ENCODE results near the gene LRRN1.

The LRRN1 gene

GRCh38 chr3:3799173-3800079 lies at the start of gene LRRN1:
Gene LRRN1 (plus strand): TSS chr3:3799431. CDS start chr3:3844642, 45,211 bp downstream.
- DNase-seq: peak; percentile 62

GRCh38 chr3:3753416-3753815 lies 45.8 kb upstream of the LRRN1 start:
- DNase-seq: no peak

DNA sequence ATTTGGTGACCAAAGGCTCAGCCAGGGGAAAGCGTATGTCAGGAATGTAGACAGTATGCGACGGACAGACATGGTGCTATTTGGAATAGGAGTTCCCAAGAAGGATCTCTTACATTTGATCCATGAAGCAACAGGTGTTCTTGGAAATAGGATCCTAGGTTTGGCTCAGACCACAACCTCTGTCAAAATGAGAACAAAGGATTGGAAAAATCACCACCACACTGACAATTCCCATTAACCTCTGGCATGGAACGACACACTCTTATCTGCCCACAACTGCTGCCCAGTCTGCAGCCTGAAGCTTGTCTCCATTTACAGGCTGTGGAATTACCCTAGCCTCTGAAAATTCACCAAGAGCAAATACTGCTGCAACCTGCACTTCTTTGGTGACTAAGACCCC lies 33.6 kb upstream of the LRRN1 start:
- no peak for DNase-seq

DNA sequence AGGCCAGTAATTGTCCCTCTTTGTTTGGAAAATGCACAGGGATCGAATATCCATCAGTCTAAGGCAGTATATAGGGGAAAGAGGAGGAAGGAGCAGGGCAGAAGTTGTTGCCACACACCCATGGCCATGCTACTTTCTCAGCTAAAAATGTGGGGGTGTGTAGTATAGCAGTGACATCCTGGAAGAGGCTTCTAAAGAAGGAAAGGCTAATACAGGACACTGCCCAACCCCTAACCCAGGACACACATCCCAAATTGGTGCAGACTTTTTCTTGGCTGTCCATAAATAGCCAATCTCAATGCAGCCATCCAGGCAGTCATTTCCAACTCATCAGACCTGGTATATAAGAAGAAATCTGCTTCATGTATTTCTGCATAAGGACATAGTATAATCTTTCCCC lies 33.1 kb upstream of the LRRN1 start:
- no peak for DNase-seq

DNA sequence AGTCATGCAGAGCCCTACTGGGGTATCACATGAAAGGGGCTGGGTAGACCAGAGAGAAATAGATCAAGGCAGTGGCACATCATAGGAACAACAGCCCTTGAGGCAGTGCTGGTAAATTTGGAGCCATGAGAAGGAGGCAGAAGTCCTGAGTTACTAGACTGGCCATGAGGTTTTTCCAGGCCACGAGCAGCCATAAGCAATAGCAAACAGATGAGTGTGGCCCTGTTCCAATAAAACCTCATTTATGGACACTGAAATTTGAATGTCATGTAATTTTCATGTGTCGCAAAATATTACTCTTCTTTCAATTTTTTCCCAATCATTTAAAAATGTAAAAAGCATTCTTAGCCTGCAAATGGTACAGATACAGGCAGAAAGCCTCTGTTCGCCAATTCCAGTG lies 28.1 kb upstream of the LRRN1 start:
- no peak for DNase-seq

GRCh38 chr3:3771567-3771966 lies 27.7 kb upstream of the LRRN1 start:
- DNase-seq: no peak

DNA sequence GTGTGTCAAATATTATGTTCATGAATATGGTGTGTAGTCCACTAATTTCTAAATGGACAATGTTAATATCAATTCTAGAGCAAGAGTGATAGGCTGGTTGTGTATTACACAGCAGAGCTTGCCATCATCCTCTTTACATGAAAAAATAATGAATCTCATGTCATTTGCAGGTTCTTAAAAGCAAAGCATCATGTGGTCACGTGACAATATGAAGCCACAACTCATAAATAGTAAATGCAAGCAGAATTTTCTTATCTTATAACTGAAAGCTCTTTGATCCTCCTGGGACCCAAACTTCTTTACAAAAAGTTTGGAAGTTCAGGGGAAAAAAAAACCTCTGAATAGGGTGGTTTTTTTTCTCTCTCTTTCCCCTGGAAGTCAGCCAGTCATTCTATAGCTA lies 26.9 kb upstream of the LRRN1 start:
- DNase-seq: no peak

- no peak for DNase-seq
Observed at GRCh38 chr3:3772920-3773319, 26.3 kb upstream of the LRRN1 start.

DNA sequence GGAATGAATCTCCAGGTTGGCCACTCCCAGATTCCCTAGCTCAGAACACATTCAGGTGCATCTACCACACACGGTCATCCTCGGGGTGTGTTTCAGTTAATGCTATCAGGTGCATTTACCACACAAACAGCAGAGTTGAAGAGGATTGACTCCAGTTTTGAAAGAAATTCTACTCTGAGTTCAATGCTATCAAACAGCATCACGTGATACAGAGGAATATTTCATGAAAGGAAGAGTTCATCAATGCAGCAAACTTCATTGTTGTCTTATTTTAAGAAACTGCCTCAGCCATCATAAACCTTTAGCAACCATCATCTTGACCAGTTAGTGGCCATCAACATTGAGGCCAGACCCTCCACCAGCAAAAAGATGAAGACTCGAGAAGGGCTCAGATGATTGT lies 22.6 kb upstream of the LRRN1 start:
- DNase-seq: no peak

GRCh38 chr3:3778216-3778615 lies 21.0 kb upstream of the LRRN1 start:
- DNase-seq: no peak

- DNase-seq: no peak
Observed at GRCh38 chr3:3778641-3779270, 20.5 kb upstream of the LRRN1 start.

DNA sequence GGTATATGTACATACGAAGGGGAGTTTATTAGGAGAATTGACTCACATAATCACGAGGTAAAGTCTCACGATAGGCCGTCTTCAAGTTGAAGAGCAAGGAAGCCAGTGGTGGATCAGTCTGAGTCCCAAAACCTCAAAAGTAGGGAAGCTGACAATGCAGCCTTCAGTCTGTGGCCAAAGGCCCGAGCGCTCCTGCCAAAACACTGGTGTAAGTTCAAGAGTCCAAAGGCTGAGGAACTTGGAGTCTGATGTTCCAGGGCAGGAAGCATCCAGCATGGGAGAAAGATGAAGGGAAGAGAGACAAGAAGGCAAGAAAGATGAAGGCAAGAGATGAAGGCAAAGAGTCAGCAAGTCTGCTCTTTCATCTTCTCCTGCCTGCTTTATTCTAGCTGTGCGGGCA lies 16.8 kb upstream of the LRRN1 start:
- no peak for DNase-seq

- DNase-seq: no peak
Observed at GRCh38 chr3:3783210-3783609, 16.0 kb upstream of the LRRN1 start.

DNA sequence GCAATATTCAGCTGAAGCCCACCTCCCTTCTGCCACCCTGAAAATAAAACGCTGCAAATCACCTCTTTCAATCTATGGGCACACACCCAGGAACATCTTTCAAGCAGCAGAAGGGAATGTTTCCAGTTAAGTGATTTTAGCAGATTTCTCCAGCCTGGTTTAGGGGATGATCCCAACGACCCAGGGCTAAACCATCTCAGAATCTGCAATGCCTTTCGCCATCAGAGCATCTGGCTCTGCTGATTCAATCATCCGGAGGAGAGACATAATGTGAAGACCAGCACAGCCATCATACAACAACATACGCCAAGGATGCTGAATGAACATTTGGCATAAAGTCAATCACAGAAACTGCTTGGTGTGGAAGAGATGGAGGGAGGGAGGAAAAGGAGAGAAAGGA lies 15.5 kb upstream of the LRRN1 start:
- no peak for DNase-seq

DNA sequence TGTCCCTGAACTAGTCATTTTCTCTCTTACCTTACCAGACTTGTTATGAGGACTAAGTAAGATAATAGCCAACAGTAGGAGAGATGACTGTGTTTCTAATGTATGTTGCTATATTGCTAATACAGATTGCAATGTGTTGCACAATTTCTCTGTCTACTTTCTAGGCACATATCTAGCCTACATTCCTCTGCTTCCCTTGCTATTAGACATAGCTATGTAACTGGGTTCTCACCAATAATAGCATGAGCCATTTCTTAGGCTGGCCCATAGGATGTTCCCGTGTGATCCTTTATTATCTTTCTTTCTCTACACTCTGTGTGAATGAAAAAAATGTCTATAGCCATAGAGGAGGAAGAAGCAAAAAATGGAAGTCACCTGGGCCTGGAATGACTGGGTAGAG lies 6.8 kb upstream of the LRRN1 start:
- no peak for DNase-seq

DNA sequence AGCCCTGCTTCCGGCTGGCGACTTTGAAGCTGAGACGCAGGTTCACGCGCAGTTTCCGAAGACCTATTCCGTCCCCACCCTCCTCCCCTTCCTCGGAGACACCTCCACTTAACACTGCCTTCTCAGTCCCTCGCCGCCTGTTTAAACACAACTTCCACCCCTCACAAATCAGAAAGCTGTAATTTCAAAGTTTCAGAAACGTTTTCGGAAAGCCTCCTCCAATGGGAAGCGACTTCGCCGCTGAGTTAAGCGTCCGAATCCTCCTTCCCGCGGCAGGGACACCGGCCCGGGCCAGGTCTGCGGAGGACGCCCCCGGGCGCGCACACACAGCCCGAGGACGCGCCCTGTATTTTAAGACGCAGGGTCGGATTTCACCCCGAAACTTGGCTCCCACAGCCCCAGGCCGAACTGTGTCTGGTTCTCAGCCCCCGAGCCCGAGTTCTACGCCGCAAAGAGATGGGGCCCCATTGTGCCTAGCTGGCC lies 559 bp upstream of the LRRN1 start:
- DNase-seq: peak; percentile 50

DNA sequence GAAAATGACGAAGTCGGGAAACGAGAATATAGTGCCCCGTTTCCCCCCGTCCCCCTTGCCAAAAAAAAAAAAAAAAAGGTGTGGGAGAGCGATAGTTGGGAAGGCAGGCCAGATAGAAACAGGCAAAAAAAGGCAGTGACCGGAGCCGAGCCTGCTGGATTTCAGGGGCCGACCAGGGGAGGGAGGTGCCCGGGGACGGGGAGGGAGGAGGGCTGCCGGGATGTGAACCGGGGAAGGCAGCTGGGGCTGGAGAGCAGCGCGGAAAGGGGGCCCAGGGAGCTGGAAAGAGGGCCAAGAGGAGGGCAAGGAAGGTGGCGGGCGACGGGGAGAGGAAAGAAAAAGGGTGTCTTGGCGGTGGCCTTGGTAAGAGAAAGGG lies 837 bp downstream of the LRRN1 start:
- DNase-seq: peak; percentile 5

- no peak for DNase-seq
Observed at GRCh38 chr3:3800685-3801493, 1.7 kb downstream of the LRRN1 start.

DNA sequence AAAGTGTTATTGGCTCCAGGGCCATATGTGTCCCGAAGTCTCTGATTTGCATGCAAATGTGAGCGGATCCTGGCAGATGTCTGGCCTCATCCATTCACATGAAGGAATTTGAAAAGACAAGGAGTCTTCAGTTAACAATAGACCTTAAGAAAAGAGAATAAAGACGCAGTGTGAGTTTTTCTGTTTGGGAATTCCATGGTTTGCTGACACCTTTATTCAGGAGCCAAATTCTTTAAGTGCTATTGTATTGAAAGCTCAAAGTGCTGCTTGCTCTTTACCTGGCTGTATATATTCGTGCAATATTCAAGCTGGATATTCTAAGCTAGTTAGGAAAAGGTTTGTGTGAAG lies 2.2 kb downstream of the LRRN1 start:
- DNase-seq: no peak

DNA sequence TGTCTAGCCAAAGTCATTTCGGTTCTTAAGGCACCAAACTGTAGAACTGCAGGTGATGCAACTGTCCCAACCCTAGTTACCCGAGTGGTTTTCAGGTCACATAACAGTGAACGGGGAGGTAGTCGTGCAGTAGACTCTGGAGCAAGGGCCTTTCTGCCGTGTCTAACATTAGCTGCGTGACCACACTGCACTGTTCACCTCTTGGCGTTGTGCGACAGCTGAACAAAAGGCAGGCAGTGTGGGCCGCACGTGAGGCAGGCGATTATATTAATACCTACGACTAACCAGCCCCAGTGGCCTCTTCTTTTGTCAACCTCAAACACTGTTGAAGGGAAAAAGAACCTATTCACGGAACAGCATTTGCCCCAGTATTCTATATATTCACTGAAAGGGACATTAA lies 2.8 kb downstream of the LRRN1 start:
- DNase-seq: no peak

DNA sequence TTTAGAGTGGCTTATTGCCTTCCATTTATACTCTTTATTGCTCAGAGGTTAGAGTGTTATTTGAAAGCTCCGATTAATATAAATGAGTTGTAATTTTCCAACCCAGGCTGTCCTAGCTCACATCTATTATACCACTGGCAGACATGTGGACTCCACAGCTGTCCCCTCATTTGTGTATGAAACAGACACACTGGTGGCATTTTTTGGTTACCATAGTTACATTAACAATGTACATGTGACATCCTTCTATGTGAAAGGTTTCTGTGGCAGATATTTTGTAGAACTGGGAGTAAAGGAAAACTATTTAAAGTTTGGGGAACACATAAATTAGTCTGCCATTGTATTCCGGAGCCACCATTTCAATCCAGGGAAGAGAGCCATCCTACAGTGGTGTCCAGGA lies 5.3 kb downstream of the LRRN1 start:
- no peak for DNase-seq

- DNase-seq: no peak
Observed at GRCh38 chr3:3806092-3806491, 6.9 kb downstream of the LRRN1 start.

DNA sequence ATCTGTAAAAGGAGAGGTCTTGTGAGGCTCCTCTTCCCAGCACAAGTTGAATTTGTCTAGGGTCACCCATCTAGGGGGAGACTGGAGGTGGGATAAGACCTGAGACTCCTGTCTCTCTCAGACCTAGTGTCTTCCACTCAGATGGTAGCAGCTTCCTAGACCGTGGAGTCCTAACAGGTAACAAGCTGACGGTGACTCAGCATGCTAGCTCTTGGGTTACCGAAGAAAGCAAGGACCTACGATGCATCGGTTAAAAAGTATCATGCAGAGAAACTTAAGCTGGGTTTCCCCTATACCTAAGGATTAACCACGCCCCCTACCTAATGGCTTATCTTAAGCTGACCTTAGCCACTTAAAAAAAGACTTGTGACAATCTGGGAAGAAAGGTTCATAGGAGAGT lies 7.6 kb downstream of the LRRN1 start:
- no peak for DNase-seq

DNA sequence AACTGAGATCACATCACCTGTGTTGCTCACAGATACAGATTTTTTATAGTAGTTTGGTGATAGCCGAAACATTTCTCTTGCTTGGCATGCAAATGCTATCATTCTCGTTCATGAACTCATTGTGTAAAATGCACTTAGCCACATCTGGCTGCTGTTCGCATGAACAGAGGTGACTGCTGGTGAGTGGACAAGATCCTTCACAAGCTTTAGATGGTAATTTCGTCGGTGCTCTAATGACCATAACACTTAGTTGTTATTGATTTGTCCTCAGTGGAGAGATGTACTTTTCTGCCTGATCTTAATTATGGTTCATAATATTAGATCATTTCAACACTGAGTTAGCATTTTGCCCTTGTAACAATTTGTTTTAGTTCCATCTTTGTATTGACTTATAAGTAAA lies 13.8 kb downstream of the LRRN1 start:
- no peak for DNase-seq

Measured in activated gamma-delta T cell treated with Interleukin-2 at 50 U/mL for 16 hours (primary cell).